ENCODE measurements around the gene MINK1.
"Not testable (repeated sequence)": the region's sequence is repeated elsewhere in the genome, so short reads cannot be mapped to it uniquely, and the experiment has no call there.

The MINK1 gene

GRCh38 chr17:4862720-4863119 lies 29.6 kb downstream of the MINK1 start:
- Mint-ChIP-seq H3K4me3 (no peak overlapping the region), H3K36me3 (ENCODE audit: low read depth) (peaks cover 15% of the 10 kb centered on the region), H3K27me3 (ENCODE audit: low read depth) (no peaks in the 10 kb centered on the region), H3K4me1 (peaks cover 22% of the 10 kb centered on the region), H3K27ac (no peak overlapping the region), H3K9me3 (no peaks in the 10 kb centered on the region)
- TF ChIP-seq CTCF (IDR thresholded peaks at IDR 0.05; ENCODE audit: unreplicated experiment in 3 of 3): no peak

- Mint-ChIP-seq H3K9me3 (no peaks in the 10 kb centered on the region), H3K27ac (no peak overlapping the region), H3K4me3 (no peak overlapping the region), H3K27me3 (ENCODE audit: low read depth) (no peaks in the 10 kb centered on the region), H3K36me3 (ENCODE audit: low read depth) (peaks cover 17% of the 10 kb centered on the region), H3K4me1 (peaks cover 17% of the 10 kb centered on the region)
- no peak for TF ChIP-seq CTCF (IDR thresholded peaks at IDR 0.05; ENCODE audit: unreplicated experiment in 3 of 3)
These were observed 30.2 kb downstream of the MINK1 start for GRCh38 chr17:4863321-4863720.

GRCh38 chr17:4867535-4867934 lies 34.4 kb downstream of the MINK1 start:
- H3K9me3 Mint-ChIP-seq; H3K27ac Mint-ChIP-seq; H3K4me3 Mint-ChIP-seq; H3K4me1 Mint-ChIP-seq; H3K27me3 Mint-ChIP-seq (ENCODE audit: low read depth): not testable (repeated sequence)
- H3K36me3 Mint-ChIP-seq (ENCODE audit: low read depth): peaks cover 19% of the 10 kb centered on the region

- H3K27me3 Mint-ChIP-seq (ENCODE audit: low read depth); H3K9me3 Mint-ChIP-seq; H3K4me3 Mint-ChIP-seq; H3K27ac Mint-ChIP-seq: not testable (repeated sequence)
- H3K4me1 Mint-ChIP-seq: peaks cover 13% of the 10 kb centered on the region
- peaks cover 19% of the 10 kb centered on the region for H3K36me3 Mint-ChIP-seq (ENCODE audit: low read depth)
These were observed 36.2 kb downstream of the MINK1 start for GRCh38 chr17:4869058-4869998.

GRCh38 chr17:4870855-4871254 lies 37.7 kb downstream of the MINK1 start:
- Mint-ChIP-seq H3K27me3 (ENCODE audit: low read depth) (no peaks in the 10 kb centered on the region), H3K36me3 (ENCODE audit: low read depth) (peaks cover 15% of the 10 kb centered on the region), H3K9me3 (no peaks in the 10 kb centered on the region), H3K4me3 (no peak overlapping the region), H3K4me1 (peaks cover 20% of the 10 kb centered on the region), H3K27ac (no peak overlapping the region)
- no peak for TF ChIP-seq CTCF (IDR thresholded peaks at IDR 0.05; ENCODE audit: unreplicated experiment in 3 of 3)

- Mint-ChIP-seq H3K4me3 (peak overlapping the region in 1 of 3 experiments; percentile 1), H3K27me3 (ENCODE audit: low read depth) (no peaks in the 10 kb centered on the region), H3K9me3 (no peaks in the 10 kb centered on the region), H3K36me3 (ENCODE audit: low read depth) (peaks cover 19% of the 10 kb centered on the region), H3K4me1 (peaks cover 31% of the 10 kb centered on the region), H3K27ac (peak overlapping the region; percentile 0 to 84 (median 79))
- TF ChIP-seq CTCF (IDR thresholded peaks at IDR 0.05; ENCODE audit: unreplicated experiment in 3 of 3): no peak
These were observed 39.6 kb downstream of the MINK1 start for GRCh38 chr17:4872786-4873185.

- Mint-ChIP-seq H3K36me3 (ENCODE audit: low read depth) (peaks cover 23% of the 10 kb centered on the region), H3K4me3 (no peak overlapping the region), H3K9me3 (no peaks in the 10 kb centered on the region), H3K27ac (peak overlapping the region in 2 of 3 experiments; percentile 29 to 35), H3K27me3 (ENCODE audit: low read depth) (no peaks in the 10 kb centered on the region), H3K4me1 (peaks cover 31% of the 10 kb centered on the region)
- no peak for TF ChIP-seq CTCF (IDR thresholded peaks at IDR 0.05; ENCODE audit: unreplicated experiment in 3 of 3)
These were observed 43.9 kb downstream of the MINK1 start for GRCh38 chr17:4877089-4877488.
